AG09319 (cell line): Measurements from ENCODE around the gene MXRA8.
"Not testable (repeated sequence)": the region's sequence is repeated elsewhere in the genome, so short reads cannot be mapped to it uniquely, and the experiment has no call there.

Experiments
- DNase-seq: peaks from one replicate; pipeline ENCODE4 v3.0.0-alpha.2; 2010; ENCODE audit warnings: low read depth; ENCODE audit errors: extremely low read depth
- TF ChIP-seq, protein P1 (sequence below): IDR thresholded peaks from 2 replicates; pipeline ENCODE4 v1.5.1; 2011; ENCODE audit warnings: low read depth, mild to moderate bottlenecking, inconsistent platforms, low read length, moderate library complexity

MXRA8 gene

DNA sequence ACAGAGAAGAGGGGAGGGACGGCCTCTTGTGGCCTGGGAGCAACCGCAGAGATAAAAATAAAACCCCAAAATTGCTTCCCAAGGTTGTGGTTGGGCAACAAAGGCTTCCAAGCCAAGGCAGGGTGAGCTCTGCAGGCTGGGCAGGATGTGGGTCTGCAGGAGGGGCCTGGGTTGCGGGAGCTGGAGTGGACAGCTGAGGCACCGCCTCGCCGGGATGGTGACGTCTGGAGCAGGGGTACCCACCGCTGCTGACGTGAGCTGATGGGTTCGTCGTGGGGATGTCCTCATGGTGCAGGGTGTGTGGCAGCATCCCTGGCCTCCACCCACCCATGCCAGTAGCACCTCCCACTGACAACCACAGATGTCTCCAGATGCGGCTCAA lies 13.0 kb upstream of the MXRA8 start:
- DNase-seq, result no peak
- TF ChIP-seq, protein P1, sequence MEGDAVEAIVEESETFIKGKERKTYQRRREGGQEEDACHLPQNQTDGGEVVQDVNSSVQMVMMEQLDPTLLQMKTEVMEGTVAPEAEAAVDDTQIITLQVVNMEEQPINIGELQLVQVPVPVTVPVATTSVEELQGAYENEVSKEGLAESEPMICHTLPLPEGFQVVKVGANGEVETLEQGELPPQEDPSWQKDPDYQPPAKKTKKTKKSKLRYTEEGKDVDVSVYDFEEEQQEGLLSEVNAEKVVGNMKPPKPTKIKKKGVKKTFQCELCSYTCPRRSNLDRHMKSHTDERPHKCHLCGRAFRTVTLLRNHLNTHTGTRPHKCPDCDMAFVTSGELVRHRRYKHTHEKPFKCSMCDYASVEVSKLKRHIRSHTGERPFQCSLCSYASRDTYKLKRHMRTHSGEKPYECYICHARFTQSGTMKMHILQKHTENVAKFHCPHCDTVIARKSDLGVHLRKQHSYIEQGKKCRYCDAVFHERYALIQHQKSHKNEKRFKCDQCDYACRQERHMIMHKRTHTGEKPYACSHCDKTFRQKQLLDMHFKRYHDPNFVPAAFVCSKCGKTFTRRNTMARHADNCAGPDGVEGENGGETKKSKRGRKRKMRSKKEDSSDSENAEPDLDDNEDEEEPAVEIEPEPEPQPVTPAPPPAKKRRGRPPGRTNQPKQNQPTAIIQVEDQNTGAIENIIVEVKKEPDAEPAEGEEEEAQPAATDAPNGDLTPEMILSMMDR, result no peak

DNA sequence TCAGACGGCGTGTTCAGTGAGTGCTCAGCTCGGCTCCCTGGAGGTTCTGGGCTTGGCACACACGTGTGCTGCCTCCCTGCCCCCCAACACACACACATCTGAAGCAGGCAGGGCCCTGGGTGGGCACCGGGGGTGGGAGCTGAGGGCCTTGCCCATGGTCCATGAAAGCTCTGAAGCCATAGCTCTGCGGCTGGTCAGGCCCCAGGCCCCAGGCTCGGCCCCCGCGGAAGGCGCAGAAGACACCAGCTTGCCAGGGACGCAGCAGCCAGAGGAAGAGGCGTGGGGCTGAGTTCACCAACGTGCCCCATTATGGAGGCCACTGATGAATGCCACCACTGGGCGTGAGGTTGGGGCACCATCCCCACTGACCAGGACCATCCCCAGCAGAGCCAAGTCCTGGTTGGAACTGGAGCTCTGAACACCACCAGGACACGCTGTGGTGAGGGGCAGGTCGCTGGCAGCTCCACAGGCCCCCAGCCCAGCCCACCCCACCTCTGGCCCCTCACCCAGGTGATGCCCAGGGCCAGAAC lies 12.5 kb upstream of the MXRA8 start:
- DNase-seq, result no peak
- TF ChIP-seq, protein P1, result no peak

DNA sequence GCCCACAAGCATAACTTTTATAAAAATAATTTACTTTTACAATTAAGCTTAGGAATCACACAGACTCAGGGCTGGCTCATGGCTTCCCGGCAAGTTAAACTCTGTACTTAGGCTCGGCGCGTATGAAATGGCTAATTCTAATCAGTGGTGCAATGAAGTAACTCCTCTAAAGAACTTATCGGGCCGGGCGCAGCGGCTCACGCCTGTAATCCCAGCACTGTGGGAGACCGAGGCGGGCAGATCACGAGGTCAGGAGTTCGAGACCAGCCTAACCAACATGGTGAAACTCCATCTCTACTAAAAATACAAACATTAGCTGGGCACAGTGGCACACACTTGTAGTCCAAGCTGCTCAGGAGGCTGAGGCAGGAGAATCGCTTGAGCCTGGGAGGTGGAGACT lies 11.7 kb upstream of the MXRA8 start:
- DNase-seq, result not testable (repeated sequence)

DNA sequence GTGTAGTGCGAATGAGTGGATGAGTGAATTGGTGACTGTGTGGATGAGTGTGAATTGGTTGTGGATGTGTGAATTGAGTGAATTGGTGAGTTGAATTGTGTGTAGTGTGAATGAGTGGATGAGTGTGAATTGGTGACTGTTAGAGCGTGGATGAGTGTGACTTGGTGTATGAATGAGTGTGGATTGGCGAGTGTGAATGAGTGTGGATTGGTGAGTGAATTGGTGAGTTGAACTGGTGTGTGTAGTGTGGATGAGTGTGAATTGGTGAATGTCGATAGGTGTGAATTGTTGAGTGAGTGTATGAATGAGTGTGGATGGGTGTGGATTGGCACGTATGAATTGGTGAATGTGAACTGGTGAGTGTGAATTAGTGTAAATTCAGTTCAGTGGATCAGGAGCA lies 9.0 kb upstream of the MXRA8 start:
- TF ChIP-seq, protein P1, result no peak
- no peak for DNase-seq

DNA sequence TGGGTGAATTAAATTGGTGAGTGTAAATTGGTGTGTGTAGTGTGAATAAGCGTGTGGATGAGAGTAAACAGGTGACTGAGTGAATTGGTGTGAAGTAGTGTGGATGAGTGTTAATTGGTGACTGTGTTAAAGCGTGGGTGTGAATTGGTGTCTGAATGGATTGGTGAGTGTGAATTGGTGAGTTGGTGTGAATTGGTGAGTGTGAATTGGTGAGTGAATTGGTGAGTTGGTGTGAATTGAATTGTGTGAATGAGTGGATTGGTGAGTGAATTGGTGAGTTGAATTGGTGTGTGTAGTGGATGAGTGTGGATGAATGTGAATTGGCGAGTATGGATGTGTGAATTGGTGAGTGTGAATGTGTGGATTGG lies 8.3 kb upstream of the MXRA8 start:
- DNase-seq, result no peak
- TF ChIP-seq, protein P1, result no peak

DNA sequence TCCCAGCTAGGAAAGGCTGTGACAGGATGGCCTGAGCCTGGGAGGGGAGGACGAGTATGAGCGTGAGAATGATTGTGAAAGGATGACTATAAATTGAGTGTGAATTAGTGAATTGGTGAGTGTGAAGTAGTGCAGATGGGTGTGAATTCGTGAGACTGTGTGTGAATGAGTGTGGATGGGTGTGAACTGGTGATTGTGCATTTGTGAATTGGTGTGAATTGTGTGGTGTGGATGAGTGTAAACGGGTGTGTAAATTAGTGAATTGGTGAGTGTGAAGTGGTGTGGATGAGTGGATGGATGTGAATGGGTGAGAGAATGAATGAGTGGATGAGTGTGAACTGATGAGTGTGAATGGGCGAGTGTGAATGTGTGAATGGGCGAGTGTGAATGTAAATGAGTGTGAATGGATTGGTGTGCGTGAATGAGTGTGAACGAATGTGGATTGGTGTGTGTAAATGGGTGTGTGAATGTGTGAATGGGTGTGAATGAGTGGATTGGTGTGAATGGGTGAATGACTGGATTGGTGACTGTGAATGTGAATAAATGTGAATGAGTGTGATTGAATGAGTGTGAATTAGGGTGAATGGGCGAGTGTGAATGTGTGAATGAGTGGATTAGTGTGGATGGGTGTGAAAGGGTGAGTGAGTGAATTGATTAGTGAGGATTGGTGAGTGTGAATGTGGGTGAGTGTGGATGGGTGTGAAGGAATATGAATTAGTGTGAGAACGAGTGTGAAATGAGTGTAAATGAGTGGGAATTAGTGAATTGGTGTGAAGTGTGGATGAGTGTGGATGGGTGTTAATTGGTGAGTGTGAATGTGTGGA lies 7.7 kb upstream of the MXRA8 start:
- DNase-seq, result no peak
- TF ChIP-seq, protein P1, result no peak

DNA sequence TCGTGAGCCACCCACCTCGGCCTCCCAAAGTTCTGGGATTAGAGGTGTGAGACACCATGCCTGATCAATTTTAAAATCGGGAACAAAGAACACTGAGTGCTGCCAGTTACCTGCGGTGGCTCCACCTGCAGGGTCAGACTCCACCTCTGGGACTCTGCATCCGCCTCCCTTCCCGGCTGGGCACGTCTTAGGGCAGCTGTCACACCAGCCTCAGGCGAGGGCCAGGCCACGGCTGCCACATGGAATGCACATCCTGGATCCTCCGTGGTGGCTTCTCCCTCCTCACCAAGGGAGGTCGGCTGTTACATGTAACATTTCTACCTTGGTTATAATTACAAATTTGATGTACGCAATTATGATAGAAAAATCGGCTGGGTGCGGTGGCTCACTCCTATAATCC lies 5.9 kb upstream of the MXRA8 start:
- no peak for DNase-seq
- TF ChIP-seq, protein P1, result no peak

DNA sequence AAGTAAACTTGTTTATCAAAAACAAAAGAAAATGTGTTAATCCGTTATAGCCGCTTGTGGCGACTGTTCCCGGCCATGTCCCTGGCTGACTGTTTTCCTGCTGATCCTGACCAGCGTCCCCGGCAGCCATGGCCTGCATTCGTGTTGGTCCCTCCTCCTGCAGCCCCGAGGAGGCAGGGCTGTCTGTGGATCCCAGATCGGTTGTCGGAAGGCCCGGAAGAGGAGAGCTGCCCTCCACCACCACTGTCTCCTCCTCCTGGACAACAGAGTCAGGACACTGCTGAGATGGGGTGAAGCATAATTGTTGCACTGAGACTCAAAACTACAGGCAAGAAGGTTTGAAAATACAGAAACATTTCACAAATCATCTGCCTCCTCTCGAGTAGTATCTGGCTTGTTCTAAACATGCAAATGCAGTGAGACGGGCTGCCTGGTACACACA lies 3.6 kb upstream of the MXRA8 start:
- TF ChIP-seq, protein P1, result peak; percentile 47
- peak; percentile 67 for DNase-seq
